Measurements from ENCODE around the gene CPSF4. TPM values are rescaled to one million over a fixed set of nuclear protein-coding genes. Genes with fewer than 3 reads are reported as not detected.

The CPSF4 gene
- total RNA-seq, 1 experiment from 2014 or later, result 67.0 TPM

DNA sequence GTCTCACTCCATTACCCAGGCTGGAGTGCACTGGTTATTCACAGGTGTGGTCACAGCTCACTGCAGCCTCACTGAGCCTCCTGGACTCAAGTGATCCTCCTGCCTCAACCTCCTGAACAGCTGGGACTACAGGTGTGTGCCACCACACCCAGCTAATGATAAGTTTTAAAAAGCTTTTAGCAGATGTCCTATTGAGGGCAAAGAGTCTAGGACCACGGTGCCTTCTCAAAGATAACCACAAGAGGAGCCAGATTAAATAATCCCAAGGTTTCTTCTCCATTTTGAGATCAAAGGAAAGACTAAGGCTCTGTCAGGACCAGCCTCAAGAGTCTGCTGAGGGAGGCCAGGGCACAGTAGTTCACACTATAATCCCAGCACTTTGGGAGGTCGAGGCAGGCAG lies 22.5 kb downstream of the CPSF4 start:
- no peak overlapping the region for H2AFZ ChIP-seq (ENCODE audit: low read depth, low read length, poor library complexity, severe bottlenecking)
- no peak for DNase-seq (ENCODE audit: low read depth, low spot score)
- H3K9ac ChIP-seq (ENCODE audit: low read length), result no peak overlapping the region
- no peak overlapping the region for H3K4me3 ChIP-seq (replicated peaks in 1 of 2; ENCODE audit: low read depth in 1 of 2, low read length in 2 of 2)
- peaks cover 97% of the 10 kb centered on the region for H3K79me2 ChIP-seq (ENCODE audit: insufficient read depth, low read length)
- intact Hi-C loops (cut with micrococcal nuclease), result no loop called here
- RAD21 ChIA-PET (ENCODE audit: low non-redundant PET in 1 of 2, low total read pairs in 2 of 2, uncharacterized antibody in 2 of 2, unreplicated experiment in 2 of 2), result no interaction called here
- peaks cover 11% of the 10 kb centered on the region; the same call in 1 of the 2 replicates for H4K20me1 ChIP-seq (ENCODE audit: insufficient read depth)
- POLR2A ChIA-PET, result no interaction called here
- H3K27ac ChIP-seq (ENCODE audit: low read depth, low read length), result no peak overlapping the region
- TF ChIP-seq, protein P1, sequence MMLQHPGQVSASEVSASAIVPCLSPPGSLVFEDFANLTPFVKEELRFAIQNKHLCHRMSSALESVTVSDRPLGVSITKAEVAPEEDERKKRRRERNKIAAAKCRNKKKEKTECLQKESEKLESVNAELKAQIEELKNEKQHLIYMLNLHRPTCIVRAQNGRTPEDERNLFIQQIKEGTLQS (IDR thresholded peaks at IDR 0.05), result no peak
- TF ChIP-seq, protein P2, sequence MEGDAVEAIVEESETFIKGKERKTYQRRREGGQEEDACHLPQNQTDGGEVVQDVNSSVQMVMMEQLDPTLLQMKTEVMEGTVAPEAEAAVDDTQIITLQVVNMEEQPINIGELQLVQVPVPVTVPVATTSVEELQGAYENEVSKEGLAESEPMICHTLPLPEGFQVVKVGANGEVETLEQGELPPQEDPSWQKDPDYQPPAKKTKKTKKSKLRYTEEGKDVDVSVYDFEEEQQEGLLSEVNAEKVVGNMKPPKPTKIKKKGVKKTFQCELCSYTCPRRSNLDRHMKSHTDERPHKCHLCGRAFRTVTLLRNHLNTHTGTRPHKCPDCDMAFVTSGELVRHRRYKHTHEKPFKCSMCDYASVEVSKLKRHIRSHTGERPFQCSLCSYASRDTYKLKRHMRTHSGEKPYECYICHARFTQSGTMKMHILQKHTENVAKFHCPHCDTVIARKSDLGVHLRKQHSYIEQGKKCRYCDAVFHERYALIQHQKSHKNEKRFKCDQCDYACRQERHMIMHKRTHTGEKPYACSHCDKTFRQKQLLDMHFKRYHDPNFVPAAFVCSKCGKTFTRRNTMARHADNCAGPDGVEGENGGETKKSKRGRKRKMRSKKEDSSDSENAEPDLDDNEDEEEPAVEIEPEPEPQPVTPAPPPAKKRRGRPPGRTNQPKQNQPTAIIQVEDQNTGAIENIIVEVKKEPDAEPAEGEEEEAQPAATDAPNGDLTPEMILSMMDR (IDR thresholded peaks at IDR 0.05 in 2 of 3, conservative IDR thresholded peaks at IDR 0.05 in 1 of 3; ENCODE audit: borderline replicate concordance in 1 of 3, insufficient read depth in 1 of 3, low read depth in 2 of 3, low read length in 2 of 3), result peak in 2 of 3 experiments; percentile 6 to 23; a peak in 1 of 6 replicates
- BruUV-seq (replicated peaks), result no TSS peak
- H3K27me3 ChIP-seq (ENCODE audit: insufficient read depth, low read length), result no peaks in the 10 kb centered on the region
- no peaks in the 10 kb centered on the region for H3K9me2 ChIP-seq (ENCODE audit: insufficient read depth)
- CTCF ChIA-PET, result interaction anchor here (0.9 kb wide), 1 partner anchor 10 kb away, joined by 3 read pairs; no protein-coding TSS in a partner anchor
- no peak for ATAC-seq
- H3K9me3 ChIP-seq (ENCODE audit: control insufficient read depth in 1 of 2, insufficient read depth in 1 of 2, low read depth in 1 of 2, low read length in 2 of 2), result no peaks in the 10 kb centered on the region
- H3K4me1 ChIP-seq (ENCODE audit: control insufficient read depth in 1 of 2, insufficient read depth in 2 of 2, low read length in 2 of 2), result peaks cover 0 to 10% of the 10 kb centered on the region in 2 experiments; a peak in 3 of 4 replicates
- peaks cover 20 to 53% of the 10 kb centered on the region in 2 experiments; a peak in 3 of 4 replicates for H3K36me3 ChIP-seq (ENCODE audit: control insufficient read depth in 1 of 2, insufficient read depth in 2 of 2, low read length in 2 of 2)
- H3K4me2 ChIP-seq (ENCODE audit: low read length), result no peak overlapping the region

DNA sequence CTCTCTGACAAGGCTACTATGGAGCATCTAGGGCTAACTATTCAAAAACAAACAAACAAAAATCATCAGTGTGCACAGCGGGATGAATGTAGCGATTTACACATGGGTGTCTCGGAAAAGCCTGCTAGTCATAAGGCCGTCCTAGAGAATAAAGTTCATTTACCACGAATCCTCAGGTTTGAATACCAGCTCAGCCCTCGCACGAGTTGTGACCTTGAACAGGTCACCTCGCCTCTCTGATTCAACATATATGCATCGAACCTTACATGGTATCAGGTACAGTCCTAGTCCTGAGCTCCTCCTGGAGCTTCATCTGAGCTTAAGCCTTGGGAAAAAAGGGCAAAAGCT lies 26.7 kb downstream of the CPSF4 start:
- CTCF ChIA-PET, result no interaction called here
- RAD21 ChIA-PET (ENCODE audit: low non-redundant PET in 1 of 2, low total read pairs in 2 of 2, uncharacterized antibody in 2 of 2, unreplicated experiment in 2 of 2), result no interaction called here
- Histone ChIP-seq H3K4me1 (ENCODE audit: control insufficient read depth in 1 of 2, insufficient read depth in 2 of 2, low read length in 2 of 2) (peaks cover 3 to 15% of the 10 kb centered on the region in 2 experiments; a peak in 3 of 4 replicates), H3K9me2 (ENCODE audit: insufficient read depth) (no peaks in the 10 kb centered on the region), H3K4me3 (replicated peaks in 1 of 2; ENCODE audit: low read depth in 1 of 2, low read length in 2 of 2) (peak overlapping the region; percentile 88 to 100), H4K20me1 (ENCODE audit: insufficient read depth) (no peaks in the 10 kb centered on the region; the same call in 1 of the 2 replicates), H3K9ac (ENCODE audit: low read length) (peak overlapping the region; percentile 99), H3K36me3 (ENCODE audit: control insufficient read depth in 1 of 2, insufficient read depth in 2 of 2, low read length in 2 of 2) (peaks cover 6 to 15% of the 10 kb centered on the region in 2 experiments; a peak in 2 of 4 replicates), H3K27ac (ENCODE audit: low read depth, low read length) (peak overlapping the region; percentile 78), H3K79me2 (ENCODE audit: insufficient read depth, low read length) (peaks cover 62% of the 10 kb centered on the region), H3K4me2 (ENCODE audit: low read length) (peak overlapping the region; percentile 78), H3K9me3 (ENCODE audit: control insufficient read depth in 1 of 2, insufficient read depth in 1 of 2, low read depth in 1 of 2, low read length in 2 of 2) (no peaks in the 10 kb centered on the region), H2AFZ (ENCODE audit: low read depth, low read length, poor library complexity, severe bottlenecking) (no peak overlapping the region), H3K27me3 (ENCODE audit: insufficient read depth, low read length) (no peaks in the 10 kb centered on the region)
- POLR2A ChIA-PET, result no interaction called here
- TSS peak; percentile 65 for BruUV-seq (replicated peaks)
- intact Hi-C loops (cut with micrococcal nuclease), result no loop called here
- ATAC-seq, result peak; percentile 10
- TF ChIP-seq RAD21 (IDR thresholded peaks at IDR 0.05; ENCODE audit: low read depth) (no peak), SRF (IDR thresholded peaks at IDR 0.05; ENCODE audit: low read depth) (no peak), ZNF274 (IDR thresholded peaks at IDR 0.05; ENCODE audit: low read depth, low read length) (no peak), EZH2 (IDR thresholded peaks at IDR 0.05) (no peak), YY1 (IDR thresholded peaks at IDR 0.05; ENCODE audit: extremely low read depth, insufficient replicate concordance, low read depth, low read length) (no peak), ELF1 (IDR thresholded peaks at IDR 0.05; ENCODE audit: borderline replicate concordance, low read depth) (no peak), CEBPB (IDR thresholded peaks at IDR 0.05; ENCODE audit: low read depth) (no peak), EGR1 (IDR thresholded peaks at IDR 0.05; ENCODE audit: low read depth) (no peak), POLR2A (IDR thresholded peaks at IDR 0.05; ENCODE audit: borderline replicate concordance, extremely low read depth, insufficient read depth, insufficient read length) (no peak), TCF7L2 (IDR thresholded peaks at IDR 0.05; ENCODE audit: borderline replicate concordance, extremely low read depth, insufficient read depth, insufficient read length) (no peak), JUND (IDR thresholded peaks at IDR 0.05) (no peak)
- TF ChIP-seq, protein P3, sequence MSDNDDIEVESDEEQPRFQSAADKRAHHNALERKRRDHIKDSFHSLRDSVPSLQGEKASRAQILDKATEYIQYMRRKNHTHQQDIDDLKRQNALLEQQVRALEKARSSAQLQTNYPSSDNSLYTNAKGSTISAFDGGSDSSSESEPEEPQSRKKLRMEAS (IDR thresholded peaks at IDR 0.05), result no peak
- TF ChIP-seq, protein P2 (IDR thresholded peaks at IDR 0.05 in 2 of 3, conservative IDR thresholded peaks at IDR 0.05 in 1 of 3; ENCODE audit: borderline replicate concordance in 1 of 3, insufficient read depth in 1 of 3, low read depth in 2 of 3, low read length in 2 of 3), result no peak
- no peak for DNase-seq (ENCODE audit: low read depth, low spot score)
